ENCODE data around the gene MYOF.
"Not testable (repeated sequence)": the region's sequence is repeated elsewhere in the genome, so short reads cannot be mapped to it uniquely, and the experiment has no call there.

MYOF gene

DNA sequence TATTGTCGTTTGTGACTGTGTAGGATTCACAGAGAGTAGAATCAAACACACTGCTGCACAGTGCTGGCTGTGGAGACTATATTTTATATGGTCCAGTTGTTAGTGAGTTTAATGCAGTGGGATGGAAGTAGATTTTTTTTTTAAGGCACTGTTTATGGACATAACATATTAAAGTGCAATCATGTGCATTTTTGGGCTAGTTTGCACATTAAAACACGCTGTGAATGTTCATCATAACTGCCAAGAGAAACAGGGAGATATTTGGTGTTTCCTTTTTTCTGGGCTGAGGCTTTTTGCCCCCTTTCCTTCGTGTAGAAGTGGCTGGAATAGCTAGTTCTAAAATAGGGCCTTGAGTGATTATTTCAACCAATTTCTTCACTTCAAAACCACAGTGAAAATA, 139.2 kb downstream of the MYOF start:
- no peak for DNase-seq

- no peak for DNase-seq
Observed at GRCh38 chr10:93342366-93342765, 139.8 kb downstream of the MYOF start.

- DNase-seq: no peak
Observed at GRCh38 chr10:93337309-93337721, 144.8 kb downstream of the MYOF start.

DNA sequence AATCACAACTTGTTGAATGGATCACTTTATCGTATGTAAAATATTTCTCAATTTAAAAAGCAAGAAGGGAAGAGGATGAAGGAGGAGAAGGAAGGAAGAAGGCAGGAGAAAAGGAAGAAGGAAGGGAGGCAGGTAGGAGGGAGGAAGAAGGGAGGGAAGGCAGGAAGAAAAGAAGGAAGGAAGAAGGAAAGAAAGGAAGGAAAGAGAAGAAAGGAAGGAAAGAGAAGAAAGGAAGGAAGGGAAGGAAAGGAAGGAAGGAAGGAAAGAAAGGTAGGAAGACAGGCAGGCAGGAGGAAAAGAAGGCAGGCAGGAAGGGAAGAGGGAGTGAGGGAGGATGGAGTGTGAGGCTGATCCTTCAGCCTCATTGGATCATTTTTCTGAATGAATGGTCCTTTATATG, 145.5 kb downstream of the MYOF start:
- no peak for DNase-seq

DNA sequence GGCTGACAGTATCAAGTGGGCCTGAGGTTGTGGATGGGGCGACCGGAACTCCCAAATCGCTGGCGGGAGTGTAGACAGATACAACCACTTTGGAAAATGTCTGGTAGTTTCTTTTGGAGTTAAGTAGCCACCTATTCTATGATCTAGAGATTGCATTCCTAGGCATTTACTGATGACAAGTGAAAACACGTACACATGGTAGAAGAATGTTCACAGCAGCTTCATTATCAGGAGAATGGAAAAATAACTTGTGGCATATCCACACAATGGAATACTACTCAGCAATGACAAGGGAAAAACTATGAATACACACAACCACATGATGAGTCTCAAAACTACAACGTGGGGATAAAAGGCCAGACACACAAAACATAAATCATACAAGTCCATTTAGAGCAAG, 146.0 kb downstream of the MYOF start:
- no peak for DNase-seq

DNA sequence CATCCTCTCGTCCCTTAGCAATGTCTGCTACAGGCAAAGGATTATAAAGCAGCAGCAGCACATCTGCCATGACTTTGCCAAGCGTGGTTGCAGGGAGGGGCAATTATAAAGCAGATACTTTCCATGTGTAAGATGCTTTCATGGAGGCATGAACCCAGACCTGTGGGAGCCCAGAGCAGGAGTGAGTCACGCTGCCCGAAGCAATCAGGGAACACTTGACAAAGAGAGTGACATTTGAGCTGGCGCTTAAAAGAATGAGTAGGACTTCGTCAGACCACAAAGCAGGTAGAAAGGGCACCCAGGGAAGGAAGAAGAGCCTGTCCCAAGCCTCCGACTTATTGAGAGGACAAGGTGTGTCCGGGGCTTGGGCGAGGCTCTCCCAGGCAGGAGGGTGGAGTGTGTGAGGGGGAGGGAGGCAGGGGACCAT, 147.2 kb downstream of the MYOF start:
- no peak for DNase-seq

DNA sequence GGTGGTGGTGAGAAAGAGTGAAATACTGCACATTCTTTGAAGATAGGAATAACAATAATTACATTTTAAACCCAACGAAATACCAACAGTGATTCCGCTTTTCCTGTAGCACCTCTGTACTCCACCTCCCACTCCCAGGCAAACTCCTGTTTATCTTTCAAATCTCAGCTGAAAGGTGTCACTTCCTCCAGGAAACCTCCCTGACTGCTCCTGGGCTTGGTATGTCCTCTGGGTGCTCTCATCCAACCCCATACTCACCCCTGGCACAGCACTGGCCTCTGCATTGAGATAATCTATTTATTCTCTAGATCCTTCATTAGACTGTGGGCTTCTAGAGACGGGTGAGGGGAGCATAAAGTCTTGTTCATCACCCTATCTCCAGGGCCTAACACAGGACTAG, 148.0 kb downstream of the MYOF start:
- no peak for DNase-seq

GRCh38 chr10:93333278-93333978, 148.7 kb downstream of the MYOF start:
- DNase-seq: no peak

GRCh38 chr10:93330824-93331223, 151.3 kb downstream of the MYOF start:
- no peak for DNase-seq

- no peak for DNase-seq
Observed at GRCh38 chr10:93319896-93320295, 162.2 kb downstream of the MYOF start.

DNA sequence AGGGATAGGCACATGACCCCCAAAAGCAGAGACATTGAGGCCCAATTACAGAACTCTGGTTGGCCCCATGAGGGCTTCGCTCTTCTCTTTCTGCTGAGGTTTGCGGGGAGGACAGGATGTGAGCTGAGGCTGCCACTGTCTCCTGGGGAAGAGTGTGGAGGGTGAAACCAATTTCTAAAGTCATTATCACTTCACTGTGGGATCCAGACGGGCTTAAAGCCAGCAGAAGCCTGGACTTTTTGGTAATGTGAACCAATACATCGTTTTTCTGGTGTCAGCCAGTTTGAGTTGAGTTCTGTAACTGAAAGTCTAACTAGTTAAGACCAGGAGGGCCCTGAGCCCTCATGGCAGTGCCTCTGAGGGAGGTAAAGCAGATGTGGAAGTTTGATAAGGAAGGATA, 163.0 kb downstream of the MYOF start:
- no peak for DNase-seq

DNA sequence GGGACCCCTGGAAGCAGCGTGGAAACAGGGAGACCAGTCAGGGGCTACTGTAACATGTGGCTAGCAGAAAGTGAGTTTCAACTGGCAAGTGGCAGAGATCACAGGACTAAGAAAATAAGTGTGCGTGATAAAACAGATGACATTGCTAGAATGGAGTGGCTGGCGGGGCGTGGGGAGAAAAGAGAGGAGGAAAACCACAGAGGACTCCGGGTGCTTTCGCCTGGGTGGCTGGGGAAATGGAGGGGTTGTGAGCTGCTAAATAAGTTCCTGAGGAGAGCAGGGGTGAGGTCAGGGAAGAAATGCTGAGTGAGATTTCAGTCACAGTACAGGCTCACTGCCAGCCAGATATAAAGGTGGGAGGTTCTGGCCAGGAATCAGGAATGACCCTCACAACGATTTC, 166.9 kb downstream of the MYOF start:
- no peak for DNase-seq

GRCh38 chr10:93314656-93315055, 167.5 kb downstream of the MYOF start:
- DNase-seq: not testable (repeated sequence)

- DNase-seq: no peak
Observed at GRCh38 chr10:93313798-93314197, 168.3 kb downstream of the MYOF start.

GRCh38 chr10:93309062-93309461, 173.1 kb downstream of the MYOF start:
- DNase-seq: no peak

DNA sequence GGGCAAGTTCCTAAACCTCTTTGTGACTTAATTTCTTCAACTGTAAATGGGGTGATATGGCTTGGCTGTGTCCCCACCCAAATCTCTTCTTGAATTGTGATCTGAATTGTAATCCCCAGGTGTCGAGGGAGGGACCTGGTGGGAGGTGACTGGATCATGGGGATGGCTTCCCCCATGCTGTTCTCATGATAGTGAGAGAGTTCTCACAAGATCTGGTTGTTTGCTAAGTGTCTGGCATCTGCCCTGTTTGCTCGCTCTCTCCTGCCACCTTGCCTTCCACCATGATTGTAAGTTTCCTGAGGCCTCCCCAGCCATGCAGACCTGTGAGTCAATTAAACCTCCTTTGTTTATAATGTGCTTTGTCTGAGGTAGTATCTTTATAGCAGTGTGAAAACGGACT, 177.0 kb downstream of the MYOF start:
- DNase-seq: no peak

- DNase-seq: no peak
Observed at GRCh38 chr10:93300981-93301380, 181.2 kb downstream of the MYOF start.

GRCh38 chr10:93300288-93300917, 181.7 kb downstream of the MYOF start:
- no peak for DNase-seq

GRCh38 chr10:93299606-93300287, 182.4 kb downstream of the MYOF start:
- DNase-seq: no peak

- no peak for DNase-seq
Observed at GRCh38 chr10:93299195-93299594, 182.9 kb downstream of the MYOF start.

GRCh38 chr10:93296151-93296550, 186.0 kb downstream of the MYOF start:
- DNase-seq: no peak

DNA sequence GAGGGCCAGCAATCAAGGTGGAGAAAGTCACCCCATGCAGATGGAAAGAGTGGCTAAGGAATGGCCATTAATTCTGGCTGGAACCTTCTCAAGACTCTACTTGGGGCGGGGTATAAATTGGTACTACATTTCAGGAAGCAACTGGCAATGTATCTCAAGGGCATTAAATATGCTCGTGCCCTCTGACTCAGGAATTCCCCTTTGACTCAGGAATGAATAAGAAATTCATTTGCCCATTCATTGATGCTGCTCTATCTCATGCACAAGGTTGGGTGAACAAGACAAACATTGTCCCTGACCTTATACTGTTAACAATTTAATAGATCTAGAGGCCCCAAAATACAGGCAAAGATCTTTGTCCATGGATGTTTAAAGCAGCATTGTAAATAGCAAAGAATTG, 188.1 kb downstream of the MYOF start:
- DNase-seq: no peak

GRCh38 chr10:93290661-93291354, 191.3 kb downstream of the MYOF start:
- DNase-seq: no peak
